G401 (cell line): ENCODE results near the gene TMEM120A. TPM values are rescaled to one million over a fixed set of nuclear protein-coding genes. Genes with fewer than 3 reads are reported as not detected.
A peak's percentile ranks its signal among the peaks of the same experiment; 100 is the strongest.

ENCODE experiments used
- DNase-seq: peaks from one replicate; pipeline ENCODE4 v3.0.0-alpha.2; 2015; ENCODE audit warnings: low spot score
- in situ Hi-C: cut with HindIII; loops from 2 replicates; pipeline ENCODE4 v1.10.0; 2016; ENCODE audit warnings: low sequenced_read_pairs, mixed read lengths
- total RNA-seq: library from RNA; depleted of rRNA; stranded (reverse); fragments of >200 nt; shearing (Covaris generic); gene quantifications from 2 replicates; pipeline ENCODE4 v1.2.3, GENCODE V29; 2014

Gene TMEM120A
- total RNA-seq, 1 experiment from 2014 or later, result 18.2 TPM

- in situ Hi-C loops, result no loop called here
- DNase-seq, result no peak
These were observed 10.8 kb downstream of the TMEM120A start for GRCh38 chr7:75983471-75984129.

DNA sequence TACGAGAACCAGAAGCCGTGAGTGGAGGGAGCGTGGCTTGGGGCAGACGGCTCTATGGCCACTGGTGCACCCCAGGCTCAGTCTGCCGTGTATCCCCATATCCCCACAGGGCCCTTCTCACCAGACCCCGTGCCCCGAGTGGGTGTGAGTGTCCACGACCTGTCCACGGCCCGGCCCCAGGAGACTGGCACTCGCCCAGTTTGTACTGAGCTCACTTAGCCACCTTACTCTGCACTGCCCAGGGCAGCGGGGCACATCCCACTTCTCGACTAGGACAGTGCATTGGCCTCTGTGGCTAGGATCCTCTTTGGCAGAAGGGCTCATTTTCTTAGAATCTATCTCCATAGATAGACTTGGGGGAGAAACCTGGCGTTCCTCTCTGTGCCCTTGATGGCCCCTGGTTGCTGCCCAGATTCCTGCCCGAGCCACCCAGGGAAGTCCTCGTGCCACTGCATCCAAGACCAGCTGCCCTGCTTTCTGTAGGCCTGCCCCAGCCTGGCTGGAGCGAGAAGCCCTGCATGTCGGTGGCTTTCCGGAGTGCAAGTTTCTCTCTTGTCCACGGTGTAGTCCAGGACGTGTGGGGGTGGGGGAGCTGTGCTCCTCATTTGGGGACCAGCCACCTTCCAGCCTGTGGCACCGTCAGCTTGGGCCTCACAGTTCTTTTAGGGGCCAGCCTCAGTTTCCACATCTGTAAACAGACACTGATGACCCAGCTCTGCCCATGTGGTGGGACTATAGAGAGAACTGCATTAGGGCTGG is 11.9 kb downstream of the TMEM120A start:
- in situ Hi-C loops, result no loop called here
- DNase-seq, result no peak

GRCh38 chr7:75981453-75982305 is 12.7 kb downstream of the TMEM120A start:
- DNase-seq, result no peak
- in situ Hi-C loops, result no loop called here

DNA sequence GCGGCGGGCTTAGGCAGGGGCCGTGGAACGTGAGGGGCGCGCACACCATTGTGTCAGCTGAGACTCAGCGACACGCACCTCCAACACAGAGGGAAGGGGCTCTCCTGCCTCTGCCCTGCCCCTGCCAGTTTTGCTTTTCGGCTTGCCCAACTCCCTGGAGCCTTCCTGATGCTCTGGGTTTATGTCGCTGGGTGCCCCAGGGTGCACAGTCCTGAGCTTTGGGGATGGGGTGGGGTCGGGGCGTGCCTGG is 13.3 kb downstream of the TMEM120A start:
- DNase-seq, result no peak
- in situ Hi-C loops, result no loop called here

DNA sequence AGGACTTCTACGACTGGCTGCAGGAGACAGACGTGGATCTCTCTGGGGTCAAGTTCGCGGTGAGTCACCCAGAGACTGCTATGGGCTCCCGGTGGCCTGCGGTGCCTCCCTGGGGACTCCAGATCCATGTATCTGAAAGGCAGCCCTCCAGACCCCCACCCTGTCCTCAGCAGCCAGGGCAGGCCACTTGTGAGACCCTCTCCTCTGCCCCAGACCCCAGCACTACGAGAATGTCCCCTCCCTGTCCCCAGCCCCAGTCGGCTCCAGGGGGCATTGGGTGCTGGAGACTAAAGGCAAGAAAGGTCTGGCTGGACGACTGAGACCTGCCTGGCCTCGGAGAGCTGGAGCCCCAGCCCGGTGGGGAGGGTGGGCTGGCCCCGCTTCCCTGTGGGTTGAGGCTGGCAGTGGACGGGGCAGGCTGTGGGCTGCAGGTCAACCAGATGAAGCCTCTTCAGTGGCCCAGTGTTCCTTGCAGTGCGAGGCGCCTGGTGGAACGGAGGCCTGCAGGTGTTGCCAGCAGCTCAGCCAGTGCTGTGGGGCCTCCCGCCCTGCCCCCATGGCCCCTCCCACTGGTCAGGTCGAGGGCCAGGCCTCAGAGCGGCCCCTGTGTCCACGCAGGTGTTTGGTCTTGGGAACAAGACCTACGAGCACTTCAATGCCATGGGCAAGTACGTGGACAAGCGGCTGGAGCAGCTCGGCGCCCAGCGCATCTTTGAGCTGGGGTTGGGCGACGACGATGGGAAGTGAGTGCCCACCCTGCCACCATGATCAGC is 13.8 kb downstream of the TMEM120A start:
- no peak for DNase-seq
- in situ Hi-C loops, result no loop called here

GRCh38 chr7:75979759-75980429 is 14.5 kb downstream of the TMEM120A start:
- DNase-seq, result peak; percentile 41
- in situ Hi-C loops, result no loop called here

DNA sequence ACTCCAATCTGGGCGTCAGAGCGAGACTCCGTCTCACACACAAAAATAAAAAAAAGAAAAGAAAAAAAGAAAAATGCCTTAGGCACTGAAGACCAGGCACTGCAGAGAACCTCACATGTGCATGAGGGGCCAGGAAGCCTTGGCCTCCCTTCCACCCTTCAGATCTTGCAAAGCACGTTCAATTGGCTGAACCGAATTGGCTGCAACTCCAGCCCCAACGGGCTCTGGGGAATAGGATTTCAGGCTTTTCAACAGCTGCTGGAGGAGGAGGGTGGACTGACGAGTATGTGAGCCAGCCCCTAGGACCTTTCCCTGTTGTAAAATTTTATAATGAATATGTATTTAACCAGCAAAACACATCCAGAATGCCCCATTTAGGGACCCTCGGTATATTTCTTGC is 16.7 kb downstream of the TMEM120A start:
- in situ Hi-C loops, result no loop called here
- no peak for DNase-seq

DNA sequence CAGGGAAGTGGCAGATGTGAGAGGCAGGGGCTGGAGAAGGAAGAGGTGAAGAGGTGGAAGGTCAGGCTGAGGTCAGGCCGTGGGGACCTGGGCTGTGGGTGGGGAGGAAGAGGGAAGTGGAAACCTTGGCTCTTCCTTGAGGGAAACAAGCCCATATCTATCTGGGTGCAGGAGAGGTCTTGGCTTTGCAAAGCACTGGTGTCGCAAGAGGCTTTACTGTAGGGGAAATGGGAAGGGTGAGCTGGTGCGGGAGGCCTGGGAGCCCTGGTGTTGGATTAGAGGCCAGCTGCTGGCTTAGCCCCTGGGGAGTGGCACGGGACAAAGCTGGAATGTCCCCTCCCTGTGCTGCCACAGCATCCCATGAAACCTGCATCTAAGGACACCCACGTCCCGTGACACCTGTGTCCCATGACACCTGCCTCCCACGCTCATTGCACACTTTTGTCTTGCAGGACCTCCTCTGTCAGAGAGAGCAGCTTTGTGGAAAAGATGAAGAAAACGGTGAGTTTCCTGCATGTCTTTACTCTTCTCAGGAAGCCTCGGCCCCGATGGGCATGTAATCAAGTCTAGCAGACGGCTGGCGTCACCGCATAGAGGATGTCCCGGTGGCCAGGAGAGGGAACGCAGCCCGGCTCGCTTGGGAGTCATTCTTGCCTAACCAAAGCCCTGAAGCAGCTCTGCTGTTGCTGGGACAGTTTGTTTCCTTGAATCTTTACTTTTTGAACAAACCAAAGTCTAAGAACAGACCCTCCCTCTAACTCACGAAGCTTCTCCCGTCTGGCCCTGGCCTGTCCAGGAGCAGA is 22.2 kb downstream of the TMEM120A start:
- peak; percentile 27 for DNase-seq

GRCh38 chr7:75971309-75971960 is 23.0 kb downstream of the TMEM120A start:
- no peak for DNase-seq
- in situ Hi-C loops, result no loop called here

More for the DNA sequence above, 22.2 kb downstream of the TMEM120A start:
- in situ Hi-C loops, result no loop called here

- no peak for DNase-seq
- in situ Hi-C loops, result no loop called here
These were observed 24.5 kb downstream of the TMEM120A start for GRCh38 chr7:75969704-75970498.

- in situ Hi-C loops, result no loop called here
- no peak for DNase-seq
These were observed 25.2 kb downstream of the TMEM120A start for GRCh38 chr7:75969182-75969581.

DNA sequence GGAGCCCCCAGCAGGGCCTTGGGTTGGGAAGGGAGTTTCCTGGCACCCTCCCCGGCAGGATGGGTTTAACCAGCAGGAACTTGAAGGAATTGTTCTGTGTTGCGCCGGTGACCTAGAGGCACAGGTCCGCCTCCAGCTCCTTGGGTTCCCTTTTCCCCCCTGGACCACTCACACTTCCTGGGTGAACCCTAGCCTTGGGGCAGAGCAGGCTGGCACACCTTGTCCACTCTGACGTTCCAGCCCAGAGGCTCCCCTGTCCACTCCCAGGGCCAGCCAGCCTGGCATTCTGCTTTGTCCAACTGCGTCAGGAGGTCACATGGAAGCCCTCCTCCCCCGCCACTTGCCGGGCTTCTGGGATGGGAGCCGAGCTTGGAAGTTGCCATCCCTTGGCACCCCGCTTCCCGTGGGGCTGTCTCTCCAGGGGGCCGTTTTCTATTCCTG is 25.8 kb downstream of the TMEM120A start:
- no peak for DNase-seq
- in situ Hi-C loops, result no loop called here

DNA sequence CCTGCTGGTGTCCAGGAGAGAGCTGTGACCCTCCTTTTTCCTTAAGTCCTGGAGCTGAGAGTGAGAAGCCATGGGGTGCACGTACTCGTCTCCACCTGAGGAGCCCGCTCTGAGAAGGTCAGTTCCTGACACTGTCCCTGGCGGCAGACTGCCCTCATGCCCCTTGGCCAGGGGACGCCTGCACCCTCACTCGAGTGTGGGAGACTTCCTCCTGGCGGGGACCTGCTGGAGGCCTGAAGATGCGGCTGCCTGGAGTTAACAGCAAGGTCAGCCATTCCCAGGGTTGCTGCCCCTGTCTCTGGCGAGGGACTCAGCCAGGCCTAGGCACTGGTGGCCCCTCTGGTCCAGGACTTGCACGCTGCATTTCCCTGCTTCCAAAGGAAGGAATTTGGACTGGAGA is 26.4 kb downstream of the TMEM120A start:
- in situ Hi-C loops, result no loop called here
- no peak for DNase-seq

- in situ Hi-C loops, result no loop called here
- no peak for DNase-seq
These were observed 26.9 kb downstream of the TMEM120A start for GRCh38 chr7:75967487-75967997.

DNA sequence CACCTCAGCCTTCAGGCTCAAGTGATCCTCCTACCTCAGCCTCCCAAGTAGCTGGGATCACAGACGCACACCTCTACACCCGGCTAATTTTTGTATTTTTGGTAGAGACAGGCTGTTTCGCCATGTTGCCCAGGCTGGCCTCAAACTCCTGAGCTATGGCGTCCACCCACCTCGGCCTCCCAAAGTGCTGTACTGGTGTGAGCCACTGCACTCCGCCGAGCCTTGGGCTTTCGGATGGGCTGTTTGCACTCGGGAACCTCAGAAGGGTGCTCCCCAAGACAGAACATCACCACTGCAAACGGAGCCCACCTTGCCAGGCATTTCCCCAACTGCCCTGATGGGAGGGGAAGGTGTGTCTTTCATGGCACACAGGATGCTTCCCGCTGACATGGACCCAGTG is 27.3 kb downstream of the TMEM120A start:
- DNase-seq, result no peak
- in situ Hi-C loops, result no loop called here

GRCh38 chr7:75966190-75966961 is 28.0 kb downstream of the TMEM120A start:
- DNase-seq, result no peak
- in situ Hi-C loops, result no loop called here
